ENCODE results near the gene HSPA1L.

DNA sequence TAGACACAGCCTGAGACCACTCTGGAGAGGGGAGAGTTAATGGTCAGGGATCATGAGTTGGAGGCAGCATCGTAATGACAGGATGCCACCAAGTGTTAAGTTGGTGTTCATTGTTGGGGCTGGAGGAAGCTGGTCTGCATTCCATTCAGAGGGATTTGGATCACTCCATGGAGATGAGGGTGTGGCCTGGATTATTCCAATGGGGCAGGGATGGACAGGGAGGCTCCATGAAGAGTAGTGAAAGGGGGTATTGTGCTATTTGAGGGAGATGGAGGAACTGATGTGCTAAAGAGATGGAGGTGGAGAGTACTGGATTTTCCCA lies 51.5 kb downstream of the HSPA1L start:
- no peak for TF ChIP-seq CTCF (conservative IDR thresholded peaks at IDR 0.05)
- TF ChIP-seq ZFX (IDR thresholded peaks at IDR 0.05), result no peak
